ENCODE results near the gene MSI2. TPM values are rescaled to one million over a fixed set of nuclear protein-coding genes. Genes with fewer than 3 reads are reported as not detected.

Gene MSI2
- total and polyA plus RNA-seq, 7 donors: 37.6 to 133 (median 87.1) TPM

DNA sequence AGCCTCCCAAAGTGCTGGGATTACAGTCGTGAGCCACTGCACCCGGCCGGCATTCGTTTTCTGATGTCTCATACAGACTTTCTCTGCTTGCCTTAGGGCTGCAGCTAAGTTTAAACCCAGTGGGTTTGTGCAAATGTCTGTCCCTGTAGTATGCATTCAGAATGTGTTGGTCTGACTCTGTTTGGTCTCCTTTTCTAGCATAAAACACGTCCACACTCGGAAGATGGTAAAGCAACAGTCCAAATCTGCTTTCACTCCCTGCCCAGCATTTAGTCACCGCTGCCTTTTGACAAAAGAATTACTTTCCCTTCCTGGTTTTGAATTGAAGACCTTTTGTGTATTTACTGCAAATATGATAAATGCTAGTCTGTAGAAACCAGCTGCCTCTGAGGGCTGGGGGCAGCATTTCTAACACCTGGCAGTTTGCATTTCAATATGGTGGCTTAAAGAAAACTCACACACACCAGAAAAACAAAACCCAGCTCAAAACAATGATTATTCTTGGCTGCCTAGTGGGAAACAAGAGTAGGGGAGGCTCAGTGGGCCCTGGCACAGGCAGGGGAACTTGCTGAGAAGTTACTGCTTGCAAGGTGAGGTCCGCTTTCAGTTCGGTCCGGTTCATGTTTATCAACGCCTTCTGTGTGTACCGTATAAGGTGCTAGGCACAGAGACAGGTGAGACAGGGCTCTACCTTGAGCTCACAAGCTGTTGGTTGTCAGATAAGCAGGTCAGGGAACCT, 56.9 kb downstream of the MSI2 start:
- intact Hi-C loops (cut with DNase I): loop anchor here in 1 of 2 donors (5.0 kb wide), 1 partner anchor 34 kb away; no protein-coding TSS in a partner anchor
- Histone ChIP-seq H3K27me3 (ENCODE audit: insufficient read depth in 3 of 3, low read length in 2 of 3) (no peaks in the 10 kb centered on the region), H3K27ac (no peak overlapping the region), H3K4me1 (peaks cover 38% of the 10 kb centered on the region), H3K4me3 (no peak overlapping the region), H3K36me3 (ENCODE audit: insufficient read depth in 1 of 2, low read depth in 1 of 2) (no peaks in the 10 kb centered on the region), H3K9me3 (no peaks in the 10 kb centered on the region)
- ATAC-seq: no peak
- no peak for DNase-seq
- TF ChIP-seq, protein P1, sequence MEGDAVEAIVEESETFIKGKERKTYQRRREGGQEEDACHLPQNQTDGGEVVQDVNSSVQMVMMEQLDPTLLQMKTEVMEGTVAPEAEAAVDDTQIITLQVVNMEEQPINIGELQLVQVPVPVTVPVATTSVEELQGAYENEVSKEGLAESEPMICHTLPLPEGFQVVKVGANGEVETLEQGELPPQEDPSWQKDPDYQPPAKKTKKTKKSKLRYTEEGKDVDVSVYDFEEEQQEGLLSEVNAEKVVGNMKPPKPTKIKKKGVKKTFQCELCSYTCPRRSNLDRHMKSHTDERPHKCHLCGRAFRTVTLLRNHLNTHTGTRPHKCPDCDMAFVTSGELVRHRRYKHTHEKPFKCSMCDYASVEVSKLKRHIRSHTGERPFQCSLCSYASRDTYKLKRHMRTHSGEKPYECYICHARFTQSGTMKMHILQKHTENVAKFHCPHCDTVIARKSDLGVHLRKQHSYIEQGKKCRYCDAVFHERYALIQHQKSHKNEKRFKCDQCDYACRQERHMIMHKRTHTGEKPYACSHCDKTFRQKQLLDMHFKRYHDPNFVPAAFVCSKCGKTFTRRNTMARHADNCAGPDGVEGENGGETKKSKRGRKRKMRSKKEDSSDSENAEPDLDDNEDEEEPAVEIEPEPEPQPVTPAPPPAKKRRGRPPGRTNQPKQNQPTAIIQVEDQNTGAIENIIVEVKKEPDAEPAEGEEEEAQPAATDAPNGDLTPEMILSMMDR (IDR thresholded peaks at IDR 0.05): no peak
- WGBS, 3 donors: 79 to 88% (median 81%) methylated on average over 12 of the region's 12 CpGs

DNA sequence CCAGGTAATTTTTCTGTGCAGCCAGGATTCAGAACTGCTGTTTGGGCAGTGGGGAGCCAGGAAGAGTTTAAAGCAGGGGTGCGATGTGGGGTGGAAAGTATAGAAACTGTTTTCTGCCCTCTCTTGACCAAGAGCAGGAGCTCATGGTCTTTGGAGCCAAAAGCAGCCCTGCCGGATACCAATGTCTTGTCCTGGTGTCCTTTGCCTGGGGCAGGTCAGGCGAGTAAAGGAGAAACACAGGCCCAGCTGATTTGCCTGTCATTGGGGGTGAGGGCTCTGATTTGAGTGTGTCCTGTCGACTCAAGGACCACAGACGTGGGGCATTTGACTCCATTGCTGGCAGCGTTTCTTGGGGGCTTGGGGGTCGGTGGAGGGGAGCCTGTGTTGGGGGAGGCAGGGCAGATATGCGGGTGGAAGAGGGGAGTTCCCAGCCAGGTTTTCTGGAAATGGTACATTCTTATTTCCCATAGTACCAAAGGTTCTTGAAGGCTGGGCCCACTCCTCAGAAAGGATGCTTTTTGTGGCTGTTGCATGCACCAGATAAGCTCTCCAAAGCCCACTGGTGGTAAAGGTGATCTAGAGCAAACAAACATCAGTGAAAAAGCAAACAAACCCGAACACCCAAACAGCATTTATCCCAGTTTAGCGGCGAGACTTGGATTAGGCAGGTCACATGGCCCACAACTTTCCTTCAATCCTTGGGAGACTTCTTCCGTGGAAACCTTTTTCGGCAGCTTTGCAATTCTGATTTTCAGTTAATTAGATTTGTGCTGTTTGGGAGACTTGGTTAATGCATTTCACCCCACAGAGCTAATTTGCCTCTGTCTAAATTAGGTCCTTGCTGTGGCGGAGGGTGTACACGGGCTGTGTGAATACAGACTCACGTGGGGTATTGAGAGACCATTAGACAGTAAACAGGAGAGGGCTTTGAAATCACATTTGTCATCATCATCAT, 59.0 kb downstream of the MSI2 start:
- Histone ChIP-seq H3K27me3 (ENCODE audit: insufficient read depth in 3 of 3, low read length in 2 of 3) (no peaks in the 10 kb centered on the region), H3K9me3 (no peaks in the 10 kb centered on the region), H3K4me1 (peaks cover 22% of the 10 kb centered on the region), H3K36me3 (ENCODE audit: insufficient read depth in 1 of 2, low read depth in 1 of 2) (no peaks in the 10 kb centered on the region), H3K27ac (no peak overlapping the region), H3K4me3 (no peak overlapping the region)
- 90 to 93% (median 91%) methylated on average over 16 of the region's 16 CpGs for WGBS, 3 donors
- TF ChIP-seq, protein P1 (IDR thresholded peaks at IDR 0.05): no peak
- intact Hi-C loops (cut with DNase I): no loop called here
- no peak for ATAC-seq
- DNase-seq: no peak

DNA sequence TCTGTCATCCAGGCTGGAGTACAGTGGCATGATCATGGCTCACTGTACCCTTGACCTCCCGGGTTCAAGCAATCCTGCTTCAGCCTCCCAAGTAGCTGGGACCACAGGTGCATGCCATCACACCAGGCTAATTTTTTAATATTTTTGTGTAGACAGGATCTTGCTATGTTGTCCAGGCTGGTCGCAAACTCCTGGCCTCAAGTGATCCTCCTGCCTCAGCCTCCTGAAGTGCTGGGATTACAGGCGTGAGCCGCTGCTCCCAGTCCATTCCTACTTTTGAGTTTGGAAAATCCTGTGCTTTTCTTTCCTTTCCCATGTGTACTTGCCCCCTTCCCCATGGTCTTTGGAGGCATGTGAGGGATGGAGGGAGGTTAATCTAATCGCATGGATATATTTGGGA, 60.0 kb downstream of the MSI2 start:
- ATAC-seq: no peak
- DNase-seq: no peak
- Histone ChIP-seq H3K4me3 (no peak overlapping the region), H3K27ac (no peak overlapping the region), H3K36me3 (ENCODE audit: insufficient read depth in 1 of 2, low read depth in 1 of 2) (no peaks in the 10 kb centered on the region), H3K9me3 (no peaks in the 10 kb centered on the region), H3K27me3 (ENCODE audit: insufficient read depth in 3 of 3, low read length in 2 of 3) (no peaks in the 10 kb centered on the region), H3K4me1 (peaks cover 17% of the 10 kb centered on the region)
- intact Hi-C loops (cut with DNase I): no loop called here
- TF ChIP-seq, protein P1 (IDR thresholded peaks at IDR 0.05): no peak
- WGBS, 3 donors: 94 to 98% (median 96%) methylated on average over 5 of the region's 5 CpGs

DNA sequence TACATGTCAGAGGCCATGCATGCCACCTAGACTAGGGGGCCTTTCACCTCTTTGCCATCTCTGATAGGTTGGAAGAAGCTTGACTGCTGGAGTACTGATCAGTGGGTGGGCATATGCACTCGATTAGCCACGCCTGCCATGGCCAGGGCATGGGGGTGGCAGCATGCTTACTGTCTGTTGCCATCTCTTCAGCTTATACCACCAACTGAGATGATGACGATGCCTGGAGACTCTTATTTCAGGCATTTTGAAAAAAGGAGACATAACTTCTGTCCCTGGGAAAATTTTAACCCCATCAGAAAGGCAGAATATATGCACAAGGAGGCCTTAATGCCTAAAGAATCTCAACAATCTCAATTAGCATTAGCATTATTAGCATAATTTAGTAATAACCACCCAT, 60.8 kb downstream of the MSI2 start:
- WGBS, 3 donors: 91 to 95% (median 92%) methylated on average over 3 of the region's 3 CpGs
- H3K36me3 ChIP-seq (ENCODE audit: insufficient read depth in 1 of 2, low read depth in 1 of 2): no peaks in the 10 kb centered on the region
- intact Hi-C loops (cut with DNase I): no loop called here

More for the DNA sequence above, 60.8 kb downstream of the MSI2 start:
- Histone ChIP-seq H3K4me3 (no peak overlapping the region), H3K27me3 (ENCODE audit: insufficient read depth in 3 of 3, low read length in 2 of 3) (no peaks in the 10 kb centered on the region), H3K4me1 (peaks cover 11% of the 10 kb centered on the region), H3K27ac (no peak overlapping the region), H3K9me3 (no peaks in the 10 kb centered on the region)
- DNase-seq: no peak
- no peak for ATAC-seq
- TF ChIP-seq, protein P1 (IDR thresholded peaks at IDR 0.05): no peak

All from psoas muscle (tissue), 8 donors.